Cardiac septum (tissue), 1 donor: ENCODE results near the gene ISCA1. TPM values are rescaled to one million over a fixed set of nuclear protein-coding genes. Genes with fewer than 3 reads are reported as not detected.

Experiments
- DNase-seq: peaks from one replicate; pipeline ENCODE4 v3.0.0-alpha.2; 2020; ENCODE audit warnings: low spot score
- intact Hi-C: fragments of 100-400 bp; cut with DNase I; formaldehyde crosslinking; loops from one replicate; pipeline ENCODE4 v1.14.0; 2022
- total RNA-seq: library from RNA; stranded (reverse); fragmentation: NEBNext Ultra II Directional; extraction: Animal tissue kit (Norgen Biotek cat#: 25700); gene quantifications from one replicate; pipeline ENCODE4 v1.2.1, GENCODE V29; 2021
- donor health status: DM: no; HTN: no; CAD: no.

ISCA1 gene
- total RNA-seq, 1 donor from 2014 or later = 49.2 TPM

DNA sequence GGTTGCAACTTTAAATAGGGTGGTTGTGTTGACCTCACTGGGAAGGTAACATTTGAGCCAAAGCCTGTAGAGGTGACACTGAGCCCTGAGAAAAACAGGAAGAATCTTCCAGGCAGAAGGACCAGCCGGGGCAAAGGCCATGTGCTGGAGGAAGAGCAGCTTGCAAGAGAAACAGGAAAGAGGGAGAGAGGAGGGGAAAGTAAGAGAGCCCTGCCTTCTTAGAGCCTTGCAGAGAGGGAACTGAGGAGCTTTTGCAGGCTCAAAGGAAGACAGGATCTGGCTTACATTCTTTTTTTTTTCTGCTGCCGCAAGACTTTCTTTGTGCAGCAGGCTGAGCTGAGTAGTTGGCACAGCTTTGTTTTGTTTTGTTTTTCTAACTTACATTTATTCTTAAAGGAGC lies 40.3 kb downstream of the ISCA1 start:
- DNase-seq = no peak
- intact Hi-C loops = no loop called here

DNA sequence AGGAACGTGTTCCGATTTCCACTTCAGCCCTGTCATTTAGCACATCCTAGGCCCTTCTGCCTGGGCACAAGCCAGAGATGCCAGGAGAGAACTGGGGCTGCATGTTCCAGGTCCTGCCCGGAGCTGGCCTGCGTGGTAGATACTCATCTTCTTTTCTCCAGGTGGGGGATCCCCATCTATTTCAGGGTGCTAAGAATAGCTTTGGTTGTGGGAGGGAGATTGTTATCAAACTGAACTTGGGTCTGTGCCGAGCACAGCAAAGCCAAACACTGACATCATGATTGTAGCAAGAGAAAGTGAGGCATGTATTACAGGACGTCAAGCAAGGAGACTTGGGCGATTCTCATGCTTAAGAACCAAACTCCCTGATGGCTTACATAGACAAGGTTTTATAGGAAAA lies 41.1 kb downstream of the ISCA1 start:
- DNase-seq = no peak
- intact Hi-C loops = no loop called here

DNA sequence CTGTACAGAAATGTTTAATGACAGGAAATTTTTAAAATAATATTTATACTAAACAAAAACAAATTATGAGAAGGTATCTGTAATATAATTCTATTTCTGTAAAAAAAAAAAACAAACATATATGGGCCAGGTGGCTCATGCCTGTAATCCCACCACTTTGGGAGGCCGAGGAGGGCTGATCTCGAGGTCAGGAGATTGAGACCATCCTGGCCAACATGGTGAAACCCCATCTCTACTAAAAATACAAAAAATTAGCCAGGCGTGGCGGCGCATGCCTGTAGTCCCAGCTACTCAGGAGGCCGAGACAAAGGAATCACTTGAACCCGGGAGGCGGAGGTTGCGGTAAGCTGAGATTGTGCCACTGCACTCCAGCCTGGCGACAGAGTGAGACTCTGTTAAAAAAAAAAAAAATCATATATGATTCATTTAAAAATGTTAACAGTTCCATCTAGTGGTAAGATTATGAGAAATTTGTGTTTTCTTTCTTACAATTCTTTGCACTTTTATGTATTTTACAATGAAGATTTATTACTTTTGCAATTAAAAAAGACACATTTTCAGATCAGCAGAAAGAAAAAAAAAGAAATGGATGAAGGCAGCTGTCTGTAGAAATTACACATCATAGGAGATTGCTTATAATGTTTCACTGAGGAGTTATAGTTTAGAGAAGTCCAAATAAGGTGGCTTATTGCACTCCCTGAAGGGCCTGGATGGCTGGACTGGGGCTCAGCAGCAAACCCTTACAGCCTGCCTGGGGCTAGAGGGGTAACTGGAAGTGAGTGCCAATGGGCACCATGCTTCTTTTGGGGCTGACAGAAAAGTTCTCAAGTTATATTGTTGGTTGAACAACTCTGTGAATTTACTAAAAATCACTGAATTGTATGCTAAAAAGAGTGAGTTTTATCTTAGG lies 43.2 kb downstream of the ISCA1 start:
- DNase-seq = no peak

DNA sequence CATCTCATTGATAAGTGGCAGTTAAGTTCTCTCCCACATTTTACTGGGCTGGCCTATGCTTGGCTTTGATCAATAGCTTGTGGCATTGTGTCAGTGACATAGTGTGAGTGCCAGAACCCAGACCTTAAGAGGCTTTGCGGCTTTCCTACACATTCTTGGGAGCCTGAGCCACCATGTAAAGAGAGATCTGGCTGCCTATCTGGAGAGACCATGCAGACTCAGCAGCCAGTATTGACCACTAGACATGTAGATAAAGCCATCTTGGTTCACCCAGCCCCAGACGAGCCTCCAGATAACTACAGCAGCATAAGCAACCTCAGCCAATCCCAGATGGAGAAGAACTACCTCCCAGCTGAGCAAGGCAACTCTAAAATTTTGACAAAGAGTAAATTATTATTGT lies 51.5 kb downstream of the ISCA1 start:
- no peak for DNase-seq
- intact Hi-C loops = no loop called here

More for the DNA sequence above, 43.2 kb downstream of the ISCA1 start:
- intact Hi-C loops = no loop called here

DNA sequence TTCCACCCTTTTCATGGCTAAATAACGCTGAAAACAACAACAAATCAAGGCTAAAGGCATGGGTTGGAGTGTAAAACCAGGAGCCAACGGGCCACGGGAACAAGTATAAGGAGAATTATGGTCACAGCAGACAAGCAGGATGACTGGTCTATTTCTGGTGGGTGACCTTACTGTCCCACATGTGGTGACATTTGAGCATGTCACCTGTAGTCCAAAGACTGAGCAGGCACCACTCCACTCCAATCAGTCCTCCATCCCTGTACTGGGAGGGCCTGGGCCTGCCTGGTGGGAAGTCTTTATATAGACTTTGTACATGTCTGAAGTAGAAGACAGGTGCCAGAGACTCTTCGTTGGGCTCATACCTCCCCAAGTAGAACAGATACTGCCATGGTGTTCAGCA lies 59.7 kb downstream of the ISCA1 start:
- intact Hi-C loops = no loop called here
- no peak for DNase-seq

DNA sequence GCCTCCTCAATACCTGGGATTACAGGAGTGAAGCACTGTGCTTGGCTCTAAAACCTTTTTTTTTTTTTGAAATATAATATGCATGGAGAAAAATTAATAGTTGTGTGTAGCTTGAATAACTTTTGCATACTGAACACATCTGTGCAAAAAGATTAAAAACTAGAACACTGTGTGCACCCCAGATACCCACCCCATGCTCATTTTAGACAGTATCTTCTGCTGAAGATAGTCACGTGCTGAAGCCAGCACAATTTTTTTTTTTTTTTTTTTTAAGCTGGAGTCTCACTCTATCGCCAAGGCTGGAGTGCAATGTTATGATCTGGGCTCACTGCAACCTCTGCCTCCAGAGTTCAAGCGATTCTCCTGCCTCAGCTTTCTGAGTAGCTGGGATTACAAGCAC lies 62.7 kb downstream of the ISCA1 start:
- intact Hi-C loops = no loop called here
- no peak for DNase-seq

DNA sequence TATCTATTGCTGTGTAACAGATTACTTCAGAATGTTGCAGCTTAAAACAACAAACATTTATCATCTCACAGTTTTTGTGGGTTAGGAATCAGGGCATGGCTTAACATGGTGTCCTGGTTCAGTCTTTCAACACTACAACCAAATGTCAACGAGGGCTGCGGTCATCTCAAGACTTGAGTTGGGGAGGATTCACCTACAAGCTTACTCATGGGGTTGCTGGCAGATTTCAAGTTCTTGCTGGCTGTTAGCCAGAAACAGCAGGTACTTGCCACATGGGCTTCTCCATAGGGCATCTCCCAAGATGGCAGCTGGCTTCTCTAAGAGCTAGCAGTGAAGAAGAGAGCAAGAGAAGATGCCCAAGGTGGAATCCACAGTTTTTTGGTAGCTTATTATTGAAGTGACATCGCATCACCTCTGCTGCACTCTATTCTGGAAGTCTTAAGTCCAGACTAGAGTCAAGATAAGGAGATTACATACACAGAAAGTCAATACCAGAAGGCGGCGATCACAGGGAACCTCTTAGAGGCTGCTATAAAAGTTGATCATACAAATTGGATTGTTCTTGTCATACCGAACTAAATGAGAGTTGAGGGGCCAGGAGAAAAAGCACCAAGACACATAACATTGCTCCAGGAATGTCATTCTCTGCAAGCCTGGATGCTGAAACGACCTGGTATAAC lies 65.1 kb downstream of the ISCA1 start:
- no peak for DNase-seq
- intact Hi-C loops = no loop called here

Other genes starting within 250 kb of the ISCA1 start
- gene GOLM1, start 183.0 kb downstream of the ISCA1 start, total RNA-seq = 6.2 TPM
- not detected for gene C9orf153, start 22.9 kb downstream of the ISCA1 start, total RNA-seq
- gene TUT7, start 71.9 kb upstream of the ISCA1 start, total RNA-seq = 14.6 TPM